Suprapubic skin (tissue), 3 donors: ENCODE data around the gene CXXC5.
"Not testable (repeated sequence)": the region's sequence is repeated elsewhere in the genome, so short reads cannot be mapped to it uniquely, and the experiment has no call there.

ENCODE experiments used
- CTCF ChIP-seq, 2 donors: fragments of 200-600 bp in 1 of 2; fragments of 450-650 bp in 1 of 2; sonication (generic) in 1 of 2; IDR thresholded peaks; one replicate each; pipeline ENCODE4 v1.5.1; 2016 to 2019; ENCODE audit warnings: antibody characterized with exemption in 2 of 2, mild to moderate bottlenecking in 1 of 2, moderate library complexity in 1 of 2
- POLR2A ChIP-seq, 2 donors: fragments of 450-650 bp; IDR thresholded peaks; one replicate each; pipeline ENCODE4 v1.6.1; 2017; ENCODE audit warnings: antibody characterized with exemption in 2 of 2, mild to moderate bottlenecking in 2 of 2, moderate library complexity in 2 of 2

- TF ChIP-seq CTCF, POLR2A (IDR thresholded peaks at IDR 0.05): not testable (repeated sequence)
Observed at GRCh38 chr5:139598601-139598965, 49.6 kb upstream of the CXXC5 start.
